Upper lobe of left lung (tissue), 6 donors: ENCODE data around the gene EYA4. TPM values are rescaled to one million over a fixed set of nuclear protein-coding genes. Genes with fewer than 3 reads are reported as not detected.

Experiments used
- ATAC-seq, 2 donors: fragments of 200-7000 bp; cut with Tn5 transposase; one replicate each; pipeline ENCODE4 v1.9.1; 2022; ENCODE audit warnings: mild to moderate bottlenecking in 2 of 2, moderate library complexity in 2 of 2; ENCODE audit not compliant: low FRiP score in 2 of 2
- DNase-seq, 2 donors: peaks; one replicate each; pipeline ENCODE4 v3.0.0-alpha.2; 2019 to 2020
- H3K27ac ChIP-seq, 4 donors: fragments of 200-600 bp; sonication (generic); one replicate each; pipeline ENCODE4 v1.5.1; 2016 to 2019
- H3K27me3 ChIP-seq, 4 donors: fragments of 200-600 bp; sonication (generic); one replicate each; pipeline ENCODE4 v1.5.1; 2017 to 2019
- H3K36me3 ChIP-seq, 4 donors: fragments of 200-600 bp; sonication (generic); one replicate each; pipeline ENCODE4 v1.5.1; 2016 to 2019
- H3K4me1 ChIP-seq, 4 donors: fragments of 200-600 bp; sonication (generic); one replicate each; pipeline ENCODE4 v1.5.1; 2018 to 2019
- H3K4me3 ChIP-seq, 4 donors: fragments of 200-600 bp; sonication (generic); one replicate each; pipeline ENCODE4 v1.5.1; 2017 to 2019; ENCODE audit warnings: mild to moderate bottlenecking in 2 of 4, moderate library complexity in 1 of 4
- H3K9me3 ChIP-seq, 4 donors: fragments of 200-600 bp; sonication (generic); one replicate each; pipeline ENCODE4 v1.5.1; 2018 to 2019
- EP300 ChIP-seq, 4 donors: sonication (generic); formaldehyde crosslinking; IDR thresholded peaks; one replicate each; pipeline ENCODE4 v1.5.1; 2017; ENCODE audit warnings: antibody characterized with exemption in 4 of 4, control low read depth in 2 of 4
- POLR2A ChIP-seq, 4 donors: fragments of 450-650 bp; IDR thresholded peaks; one replicate each; pipeline ENCODE4 v1.5.1; 2016 to 2017; ENCODE audit warnings: antibody characterized with exemption in 4 of 4, mild to moderate bottlenecking in 2 of 4
- POLR2AphosphoS5 ChIP-seq, 2 donors: sonication (generic); formaldehyde crosslinking; IDR thresholded peaks; one replicate each; pipeline ENCODE4 v1.5.1; 2017; ENCODE audit warnings: antibody characterized with exemption in 2 of 2
- WGBS, 2 donors: methylation state at CpG; one replicate each; pipeline ENCODE4 v1.1.5; 2017 to 2018; 5-methylcytosine and 5-hydroxymethylcytosine counted together
- total RNA-seq, 6 donors: library from RNA; depleted of rRNA in 4 of 6; stranded (reverse); fragments of >200 nt in 4 of 6; gene quantifications; one replicate each; pipeline versions ENCODE4 v1.1.0 to v1.2.1, GENCODE V29; 2016 to 2021
- TF ChIP-seq, protein P1 (sequence below), 6 experiments: fragments of 450-650 bp in 4 of 6; fragments of 200-600 bp in 2 of 6; sonication (generic) in 2 of 6; IDR thresholded peaks; one replicate each; pipeline ENCODE4 v1.5.1; 2016 to 2019; ENCODE audit warnings: antibody characterized with exemption in 6 of 6
- donor health status: DM: no; HTN: no; CAD: no; lungs with moderate emphysema.
- donor health status: DM: no; HTN: yes; CAD: no; lungs with severe emphysema.

Gene EYA4
- total RNA-seq, 6 donors from 2014 or later, result 1.0 to 8.9 (median 4.2) TPM

DNA sequence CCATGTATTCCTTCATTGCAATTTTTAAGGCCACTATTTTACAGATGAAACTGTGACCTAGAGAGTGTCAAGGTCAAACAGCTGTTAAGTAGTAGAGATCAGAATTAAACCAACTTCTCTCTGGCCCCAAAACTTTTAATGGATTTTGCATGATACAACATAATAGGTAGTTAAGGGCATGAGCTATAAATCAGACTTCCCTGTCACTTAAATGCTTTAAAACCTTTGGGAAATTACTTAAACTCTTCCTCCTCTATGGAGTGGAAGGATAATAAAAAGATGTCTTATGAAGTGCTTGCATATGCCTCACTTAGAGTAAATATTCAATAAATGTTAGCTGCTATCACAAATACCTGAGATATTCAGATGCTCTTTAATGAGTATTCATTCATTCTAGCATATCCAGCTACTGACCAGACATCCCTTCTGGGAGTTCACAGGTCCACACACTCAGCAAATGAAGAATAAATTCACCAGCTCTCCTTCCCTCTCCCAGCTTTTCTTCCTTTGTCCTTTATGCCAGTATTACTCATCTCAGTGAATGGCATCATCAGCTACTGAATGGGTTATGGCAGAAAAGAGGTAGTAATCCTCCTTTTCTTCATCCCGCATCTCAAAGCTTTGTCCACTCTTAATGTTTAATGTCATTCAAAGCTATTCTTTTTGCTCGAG, 36.2 kb downstream of the EYA4 start:
- H3K9me3 ChIP-seq, result no peaks in the 10 kb centered on the region
- H3K4me1 ChIP-seq, result no peaks in the 10 kb centered on the region
- H3K4me3 ChIP-seq, result no peak overlapping the region
- 80 to 90% methylated on average over 2 of the region's 2 CpGs for WGBS, 2 donors
- no peak overlapping the region for H3K27ac ChIP-seq
- H3K36me3 ChIP-seq, result no peaks in the 10 kb centered on the region
- no peak for ATAC-seq
- H3K27me3 ChIP-seq, result no peaks in the 10 kb centered on the region
- no peak for DNase-seq
- TF ChIP-seq, protein P1, sequence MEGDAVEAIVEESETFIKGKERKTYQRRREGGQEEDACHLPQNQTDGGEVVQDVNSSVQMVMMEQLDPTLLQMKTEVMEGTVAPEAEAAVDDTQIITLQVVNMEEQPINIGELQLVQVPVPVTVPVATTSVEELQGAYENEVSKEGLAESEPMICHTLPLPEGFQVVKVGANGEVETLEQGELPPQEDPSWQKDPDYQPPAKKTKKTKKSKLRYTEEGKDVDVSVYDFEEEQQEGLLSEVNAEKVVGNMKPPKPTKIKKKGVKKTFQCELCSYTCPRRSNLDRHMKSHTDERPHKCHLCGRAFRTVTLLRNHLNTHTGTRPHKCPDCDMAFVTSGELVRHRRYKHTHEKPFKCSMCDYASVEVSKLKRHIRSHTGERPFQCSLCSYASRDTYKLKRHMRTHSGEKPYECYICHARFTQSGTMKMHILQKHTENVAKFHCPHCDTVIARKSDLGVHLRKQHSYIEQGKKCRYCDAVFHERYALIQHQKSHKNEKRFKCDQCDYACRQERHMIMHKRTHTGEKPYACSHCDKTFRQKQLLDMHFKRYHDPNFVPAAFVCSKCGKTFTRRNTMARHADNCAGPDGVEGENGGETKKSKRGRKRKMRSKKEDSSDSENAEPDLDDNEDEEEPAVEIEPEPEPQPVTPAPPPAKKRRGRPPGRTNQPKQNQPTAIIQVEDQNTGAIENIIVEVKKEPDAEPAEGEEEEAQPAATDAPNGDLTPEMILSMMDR (IDR thresholded peaks at IDR 0.05), result no peak
- TF ChIP-seq POLR2A (IDR thresholded peaks at IDR 0.05), result no peak
- TF ChIP-seq POLR2AphosphoS5 (IDR thresholded peaks at IDR 0.05), result no peak
- no peak for TF ChIP-seq EP300 (IDR thresholded peaks at IDR 0.05)

DNA sequence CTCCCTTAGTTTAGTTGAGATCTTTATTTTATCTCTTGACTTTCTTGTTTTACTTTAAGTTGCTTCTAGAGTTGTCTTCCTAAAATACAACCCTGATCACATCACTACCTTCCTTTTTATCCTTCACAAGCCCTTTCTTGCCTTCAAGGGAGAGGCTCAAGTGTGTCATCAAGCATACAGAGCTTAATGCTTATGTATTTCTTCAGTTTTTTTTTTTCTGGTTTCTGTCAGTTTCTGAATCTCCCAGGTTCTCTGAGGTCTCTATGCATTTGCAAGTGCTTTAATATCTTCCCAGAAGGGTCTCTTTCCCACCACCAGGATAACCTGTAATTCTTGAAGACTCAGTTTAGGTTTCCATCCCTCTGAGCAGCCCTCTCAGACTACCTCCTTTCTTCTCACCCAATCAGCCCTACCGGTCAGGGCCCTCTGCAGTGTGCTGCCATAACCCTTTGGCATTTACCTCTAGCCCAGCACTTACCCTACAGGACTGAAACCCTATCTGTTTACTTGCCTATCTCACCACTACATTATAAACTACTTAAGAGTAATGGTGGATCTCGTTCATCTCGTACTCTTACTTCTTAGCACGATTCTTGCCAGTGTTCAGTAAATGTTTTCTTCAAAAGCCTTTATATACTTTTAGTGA, 36.9 kb downstream of the EYA4 start:
- H3K4me3 ChIP-seq, result no peak overlapping the region
- no peak overlapping the region for H3K27ac ChIP-seq
- H3K4me1 ChIP-seq, result no peaks in the 10 kb centered on the region
- no peak for DNase-seq
- H3K36me3 ChIP-seq, result no peaks in the 10 kb centered on the region
- 57 to 71% methylated on average over 4 of the region's 4 CpGs for WGBS, 2 donors
- TF ChIP-seq POLR2AphosphoS5 (IDR thresholded peaks at IDR 0.05) (no peak), EP300 (IDR thresholded peaks at IDR 0.05) (no peak), POLR2A (IDR thresholded peaks at IDR 0.05) (no peak)
- TF ChIP-seq, protein P1 (IDR thresholded peaks at IDR 0.05), result no peak
- no peak for ATAC-seq
- H3K27me3 ChIP-seq, result no peaks in the 10 kb centered on the region
- no peaks in the 10 kb centered on the region for H3K9me3 ChIP-seq

DNA sequence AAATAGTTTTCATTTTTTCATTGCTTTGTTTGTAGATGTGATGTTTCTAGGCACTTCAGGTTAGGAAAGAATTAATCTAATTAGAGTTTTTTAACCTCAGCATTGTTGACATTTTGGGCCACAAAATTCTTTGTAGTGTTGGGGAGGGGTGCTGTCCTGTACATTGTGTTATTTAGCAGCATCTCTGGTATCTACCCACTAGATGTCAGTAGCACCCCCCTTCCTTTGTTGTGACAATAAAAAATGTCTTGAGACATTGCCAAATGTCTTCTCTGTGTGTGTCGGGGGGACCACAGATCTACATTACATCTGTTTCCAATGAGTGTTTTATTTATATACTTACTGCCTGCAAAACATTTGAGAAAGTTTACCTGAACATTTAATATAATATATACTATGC, 45.6 kb downstream of the EYA4 start:
- Histone ChIP-seq H3K9me3 (no peaks in the 10 kb centered on the region), H3K4me1 (no peaks in the 10 kb centered on the region), H3K27me3 (no peaks in the 10 kb centered on the region), H3K27ac (no peak overlapping the region), H3K4me3 (no peak overlapping the region), H3K36me3 (no peaks in the 10 kb centered on the region)
- no peak for TF ChIP-seq EP300 (IDR thresholded peaks at IDR 0.05)
- no peak for TF ChIP-seq POLR2AphosphoS5 (IDR thresholded peaks at IDR 0.05)
- no peak for TF ChIP-seq POLR2A (IDR thresholded peaks at IDR 0.05)
- TF ChIP-seq, protein P1 (IDR thresholded peaks at IDR 0.05), result no peak
- no peak for ATAC-seq
- no peak for DNase-seq
- 0 to 38% methylated on average over 1 of the region's 1 CpG for WGBS, 2 donors

DNA sequence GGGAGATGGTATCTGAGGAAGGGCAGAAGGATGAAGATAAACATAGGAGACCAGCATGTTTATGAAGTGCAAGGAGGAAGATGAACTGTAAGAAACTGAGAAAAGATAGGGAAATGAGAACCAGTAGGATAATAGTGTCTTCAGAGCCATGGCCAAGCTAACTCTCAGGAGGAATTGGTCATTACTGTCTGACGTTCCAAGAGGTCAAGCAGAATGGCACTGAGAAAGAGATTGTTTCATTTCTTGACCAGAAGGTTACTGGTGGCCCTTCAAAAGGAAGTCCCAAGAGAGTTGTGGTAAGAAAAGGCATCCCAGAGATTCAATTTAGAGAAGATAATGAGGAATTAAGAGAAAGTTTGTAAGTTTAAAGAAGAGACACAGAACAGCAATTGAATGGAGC, 47.5 kb downstream of the EYA4 start:
- TF ChIP-seq POLR2A (IDR thresholded peaks at IDR 0.05) (no peak), POLR2AphosphoS5 (IDR thresholded peaks at IDR 0.05) (no peak)
- ATAC-seq, result no peak
- no peak overlapping the region for H3K27ac ChIP-seq
- H3K9me3 ChIP-seq, result no peaks in the 10 kb centered on the region
- H3K4me1 ChIP-seq, result no peaks in the 10 kb centered on the region
- WGBS, 2 donors, result 67% methylated on average over 1 of the region's 1 CpG
- no peaks in the 10 kb centered on the region for H3K36me3 ChIP-seq
- no peaks in the 10 kb centered on the region for H3K27me3 ChIP-seq
- no peak overlapping the region for H3K4me3 ChIP-seq
- DNase-seq, result no peak

DNA sequence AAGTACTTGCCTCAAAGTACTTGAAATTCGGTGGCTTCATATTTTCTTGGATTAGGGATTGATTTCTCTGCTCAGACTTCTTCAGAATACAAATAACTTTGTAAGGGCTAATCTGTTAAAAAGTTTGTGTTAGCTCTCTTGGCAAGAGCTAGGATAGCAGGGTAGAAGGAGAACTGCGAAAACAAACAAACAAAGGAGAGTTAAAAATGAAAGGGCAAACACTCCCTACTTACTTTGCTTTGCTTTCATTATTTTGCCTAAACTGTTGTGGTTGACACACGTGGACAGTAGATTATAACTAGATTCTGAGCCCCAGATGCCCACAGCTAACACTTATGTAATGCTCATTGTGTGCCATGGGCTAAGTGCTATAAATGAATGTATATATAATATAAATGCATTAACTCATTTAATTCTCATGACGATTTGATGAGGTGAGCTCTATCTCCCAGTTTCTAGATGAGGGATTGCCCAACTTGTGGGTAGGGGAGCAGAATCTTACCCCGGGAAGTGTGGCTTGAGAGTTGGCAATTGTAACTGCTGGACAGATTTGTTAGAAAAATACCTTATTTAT, 48.7 kb downstream of the EYA4 start:
- DNase-seq, result no peak
- no peak for TF ChIP-seq POLR2A (IDR thresholded peaks at IDR 0.05)
- TF ChIP-seq POLR2AphosphoS5 (IDR thresholded peaks at IDR 0.05), result no peak
- no peak for TF ChIP-seq EP300 (IDR thresholded peaks at IDR 0.05)
- TF ChIP-seq, protein P1 (IDR thresholded peaks at IDR 0.05), result no peak
- Histone ChIP-seq H3K27ac (no peak overlapping the region), H3K4me1 (no peaks in the 10 kb centered on the region), H3K36me3 (no peaks in the 10 kb centered on the region), H3K4me3 (no peak overlapping the region), H3K27me3 (no peaks in the 10 kb centered on the region), H3K9me3 (no peaks in the 10 kb centered on the region)
- WGBS, 2 donors, result 72 to 73% methylated on average over 5 of the region's 5 CpGs
- no peak for ATAC-seq
